Stimulated activated CD8-positive, alpha-beta memory T cell treated with anti-CD3 and anti-CD28 coated beads, Interleukin-2, amount 100 ng/mL, for 1 hour (primary cell): ENCODE results near the gene LRSAM1.
"Not testable (repeated sequence)": the region's sequence is repeated elsewhere in the genome, so short reads cannot be mapped to it uniquely, and the experiment has no call there.

Experiments
- DNase-seq, 2 donors: peaks; one replicate each; pipeline ENCODE4 v3.0.0-alpha.2; 2020; ENCODE audit warnings: low read depth in 2 of 2

Gene LRSAM1

DNA sequence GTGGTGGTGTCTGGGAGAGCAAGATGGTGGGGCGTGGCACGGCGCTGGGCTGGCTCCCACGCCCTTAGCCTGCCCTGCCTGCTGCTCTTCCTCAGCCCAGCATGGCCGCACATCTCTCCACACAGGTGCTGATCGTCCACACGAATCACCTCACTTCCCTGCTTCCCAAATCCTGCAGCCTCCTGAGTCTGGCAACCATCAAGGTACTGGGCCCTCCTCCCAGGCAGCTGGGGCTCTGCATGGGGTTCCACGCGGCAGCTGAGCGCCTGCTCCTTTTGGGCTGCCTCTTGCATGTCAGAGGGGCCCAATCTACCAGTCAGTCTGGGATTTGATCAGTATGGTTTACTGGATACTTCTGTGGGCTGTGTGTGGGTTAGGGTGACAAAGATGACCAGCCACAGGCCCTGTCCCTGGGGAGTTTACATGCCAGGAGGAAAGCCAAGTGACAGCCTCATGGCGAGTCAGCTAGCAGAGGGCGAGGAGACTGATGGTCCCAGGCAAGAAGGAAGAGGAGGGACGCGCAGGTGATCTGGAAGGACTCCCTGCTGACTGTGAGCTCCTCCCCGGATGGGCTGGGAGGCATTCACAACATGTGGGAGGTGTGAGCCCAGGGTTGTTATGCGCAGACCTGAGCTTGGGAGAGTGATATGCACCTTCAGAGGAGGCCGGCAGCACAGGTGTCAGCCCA, 6.0 kb downstream of the LRSAM1 start:
- DNase-seq = no peak

DNA sequence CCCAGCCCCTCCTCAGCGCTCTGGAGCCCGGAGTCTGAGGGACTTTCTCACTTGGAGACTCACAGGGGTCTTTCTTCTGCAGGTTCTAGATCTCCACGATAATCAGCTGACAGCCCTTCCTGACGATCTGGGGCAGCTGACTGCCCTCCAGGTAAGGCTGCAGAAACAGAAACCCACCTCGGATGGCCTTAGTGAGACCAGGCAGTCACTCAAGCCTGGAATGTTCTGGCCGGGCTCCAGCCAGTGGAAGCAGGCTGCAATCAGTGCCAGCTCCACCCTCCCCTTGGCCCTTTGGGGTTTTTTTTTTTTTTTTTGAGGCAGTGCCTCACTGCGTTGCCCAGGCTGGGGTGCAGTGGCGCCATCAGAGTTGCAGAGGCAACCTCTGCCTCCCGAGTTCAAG, 7.6 kb downstream of the LRSAM1 start:
- no peak for DNase-seq

DNA sequence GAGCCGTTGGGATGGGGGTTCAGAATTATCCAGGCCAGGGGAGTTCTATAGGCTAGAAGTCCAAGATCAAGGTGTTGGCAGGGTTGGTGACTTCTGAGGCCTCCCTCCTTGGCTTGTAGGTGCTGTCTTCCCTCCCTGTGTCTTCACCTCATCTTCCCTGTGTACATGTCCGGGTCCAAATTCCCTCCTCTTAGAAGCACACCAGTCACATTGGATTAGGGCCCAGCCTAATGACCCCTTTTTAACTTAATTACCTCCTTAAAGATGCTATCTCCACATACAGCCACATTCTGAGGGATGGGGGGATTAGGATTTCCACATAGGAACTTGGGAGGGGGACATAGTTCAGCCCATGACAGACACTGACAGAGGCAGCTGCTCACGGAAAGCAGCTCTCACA, 12.1 kb downstream of the LRSAM1 start:
- DNase-seq = no peak

DNA sequence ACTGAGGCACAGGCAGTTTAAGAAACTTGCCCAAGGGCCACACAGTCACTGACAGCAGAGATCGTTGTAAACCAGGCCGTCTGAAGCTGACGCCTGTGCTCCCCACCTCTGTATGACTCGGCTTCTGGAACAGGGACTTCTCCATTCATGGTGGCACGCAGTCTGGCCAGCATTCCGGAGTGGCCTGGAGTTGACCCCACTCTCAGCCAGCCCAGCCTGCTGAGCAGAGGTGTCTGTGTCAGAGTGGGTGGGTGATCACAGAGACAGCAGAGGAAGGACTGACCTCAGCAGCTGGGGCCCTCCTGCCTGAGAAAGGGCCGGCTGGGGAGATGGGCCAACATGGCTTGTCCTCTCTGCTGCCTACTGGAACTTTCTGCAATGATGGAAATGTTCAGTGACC, 12.6 kb downstream of the LRSAM1 start:
- DNase-seq = no peak

DNA sequence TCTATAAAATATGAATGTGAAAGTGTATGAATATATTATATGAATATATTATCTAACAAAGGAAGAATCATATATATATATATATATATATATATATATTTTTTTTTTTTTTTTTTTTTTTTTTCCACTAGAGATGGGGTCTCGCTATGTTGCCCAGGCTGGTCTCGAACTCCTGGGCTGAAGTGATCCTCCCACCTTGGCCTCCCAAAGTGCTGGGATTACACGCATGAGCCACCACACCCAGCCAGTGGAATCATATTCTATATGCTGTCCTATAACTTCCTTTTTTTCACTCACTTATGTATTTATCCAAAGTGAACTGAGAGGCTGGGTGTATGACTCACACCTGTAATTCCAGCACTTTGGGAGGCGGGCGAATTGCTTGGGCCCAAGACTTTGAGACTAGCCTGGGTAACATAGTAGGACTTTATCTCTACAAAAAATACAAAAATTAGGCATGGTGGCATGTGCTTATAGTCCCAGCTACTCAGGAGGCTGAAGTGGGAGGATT, 15.2 kb downstream of the LRSAM1 start:
- not testable (repeated sequence) for DNase-seq

DNA sequence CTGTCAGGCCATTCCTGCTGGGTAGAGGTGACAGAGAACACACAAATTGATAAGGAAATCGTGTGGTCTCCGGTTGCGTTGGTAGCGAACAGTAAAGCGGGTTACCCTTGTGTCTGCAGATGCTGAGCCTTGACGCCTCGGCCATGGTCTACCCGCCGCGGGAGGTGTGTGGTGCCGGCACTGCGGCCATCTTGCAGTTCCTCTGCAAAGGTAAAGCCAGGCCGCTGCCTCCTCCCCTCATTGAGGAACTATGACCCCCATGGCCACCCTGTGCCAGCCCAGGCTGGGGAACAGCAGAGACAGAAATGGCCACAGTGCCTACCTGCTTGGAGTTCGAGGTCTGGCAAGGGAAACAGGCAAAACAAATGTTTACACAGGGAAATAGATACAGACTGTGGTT, 16.3 kb downstream of the LRSAM1 start:
- DNase-seq = no peak

DNA sequence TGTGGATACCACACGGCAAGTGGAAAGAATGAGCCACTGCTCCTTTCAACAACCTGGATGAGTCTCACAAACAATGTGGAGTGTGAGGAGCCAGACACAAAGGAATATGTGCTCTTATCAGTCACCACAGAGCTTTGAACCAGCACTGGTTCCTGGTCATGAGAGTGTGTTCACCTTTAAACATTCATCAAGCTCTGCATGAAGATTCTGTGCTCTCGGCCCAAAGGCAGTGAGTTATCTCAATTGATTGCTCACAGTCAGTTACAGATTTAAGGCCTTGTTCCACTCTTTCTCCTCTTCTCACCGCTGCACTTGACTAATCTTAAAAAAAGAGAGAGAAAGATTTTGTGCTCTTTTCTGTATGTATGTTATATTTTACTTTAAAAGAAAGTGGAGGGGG, 19.4 kb downstream of the LRSAM1 start:
- no peak for DNase-seq

DNA sequence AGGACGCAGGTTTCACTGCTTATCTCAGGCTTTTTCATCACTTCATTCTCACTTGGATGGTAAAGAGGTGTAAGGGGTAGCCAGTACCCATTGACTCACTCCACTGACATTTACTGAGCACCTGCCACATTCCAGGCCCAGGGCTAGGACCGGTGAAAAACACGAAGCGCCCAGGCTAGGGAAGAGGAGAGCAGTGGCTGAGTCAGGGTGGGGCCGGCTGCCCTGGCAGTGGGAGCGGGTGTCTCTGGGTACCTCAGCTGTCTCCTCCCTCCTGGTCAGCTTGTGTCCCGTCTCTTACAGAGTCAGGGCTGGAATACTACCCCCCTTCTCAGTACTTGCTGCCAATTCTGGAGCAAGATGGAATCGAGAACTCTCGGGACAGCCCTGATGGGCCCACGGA, 22.2 kb downstream of the LRSAM1 start:
- no peak for DNase-seq

DNA sequence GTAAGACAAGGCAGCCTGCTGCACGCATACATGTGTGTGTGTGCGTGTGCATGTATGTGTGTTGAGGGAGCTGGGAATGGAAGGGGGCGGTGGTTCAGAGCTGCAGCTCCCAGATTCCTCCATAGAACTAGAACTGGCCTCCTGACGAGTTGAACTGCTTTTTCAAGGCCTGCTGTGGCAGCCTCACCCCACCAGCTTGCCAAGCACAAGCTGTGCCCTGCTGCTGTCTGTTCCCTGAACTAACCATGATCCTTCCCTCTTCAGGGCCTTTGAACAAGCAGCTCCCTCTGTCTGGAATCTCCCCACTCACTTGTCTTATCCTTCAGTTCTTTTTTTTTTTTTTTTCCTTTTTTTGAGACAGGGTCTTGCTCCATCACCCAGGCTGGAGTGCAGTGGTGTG, 22.6 kb downstream of the LRSAM1 start:
- DNase-seq = no peak

DNA sequence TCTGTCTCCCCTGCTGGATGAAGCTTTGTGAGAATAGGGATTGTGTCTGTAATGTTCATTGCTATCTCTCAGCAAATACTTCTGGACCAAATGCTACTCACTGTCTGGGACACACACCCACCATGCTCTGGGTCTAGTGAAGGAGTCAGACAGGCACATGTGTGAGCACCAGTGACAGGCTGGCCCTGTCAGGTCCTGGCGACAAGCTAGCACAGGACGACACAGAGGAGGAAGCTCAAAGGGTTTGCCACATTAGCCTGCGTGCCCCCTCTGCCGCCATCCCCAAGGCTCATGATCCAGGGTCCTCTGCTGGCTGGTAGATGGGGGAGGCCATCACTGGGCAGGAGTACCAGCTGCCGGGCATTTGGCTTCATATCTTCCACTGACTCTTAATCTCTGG, 23.3 kb downstream of the LRSAM1 start:
- DNase-seq = no peak

DNA sequence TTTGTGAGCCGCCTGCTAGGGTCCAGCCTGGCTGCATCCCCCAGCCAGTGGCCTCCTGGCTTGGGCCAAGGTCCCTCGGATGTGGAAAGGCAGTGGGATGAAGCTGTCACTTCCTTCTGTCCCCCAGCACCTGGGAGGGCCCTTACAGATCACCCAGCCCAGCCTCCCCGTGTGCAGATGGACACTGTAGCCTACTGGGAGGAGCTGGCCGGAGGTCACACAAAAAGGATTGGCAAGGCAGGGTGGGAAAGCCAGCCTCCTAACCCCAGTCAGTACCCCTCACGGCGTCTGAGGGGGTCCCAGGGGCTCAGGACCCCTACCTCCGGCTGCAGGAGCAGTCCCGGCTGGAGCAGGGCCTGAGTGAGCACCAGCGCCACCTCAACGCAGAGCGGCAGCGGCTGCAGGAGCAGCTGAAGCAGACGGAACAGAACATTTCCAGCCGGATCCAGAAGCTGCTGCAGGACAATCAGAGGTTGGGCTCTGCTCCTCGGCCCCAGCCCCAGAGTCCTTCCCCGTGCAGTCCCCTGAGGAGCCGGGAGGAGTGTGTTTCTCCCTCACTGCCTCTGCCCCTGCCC, 28.3 kb downstream of the LRSAM1 start:
- DNase-seq = no peak

DNA sequence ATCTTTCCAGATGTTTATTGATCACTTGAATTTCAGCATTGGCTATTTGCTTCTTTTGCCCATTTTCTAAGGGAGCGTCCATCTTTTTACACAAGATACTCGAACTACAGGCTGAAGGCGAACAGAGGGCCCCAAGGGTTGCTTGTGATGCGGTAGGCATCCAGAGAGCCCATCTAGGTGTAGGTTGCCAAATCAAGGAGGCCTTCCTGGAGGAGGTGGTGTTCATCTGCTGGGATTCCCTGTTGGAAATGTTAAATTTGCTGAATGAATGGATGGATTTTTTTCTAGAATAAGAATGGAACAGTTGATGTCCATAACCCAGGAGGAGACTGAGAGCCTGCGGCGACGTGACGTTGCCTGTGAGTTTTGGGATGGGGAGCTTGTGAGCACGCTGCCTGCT, 31.4 kb downstream of the LRSAM1 start:
- no peak for DNase-seq

DNA sequence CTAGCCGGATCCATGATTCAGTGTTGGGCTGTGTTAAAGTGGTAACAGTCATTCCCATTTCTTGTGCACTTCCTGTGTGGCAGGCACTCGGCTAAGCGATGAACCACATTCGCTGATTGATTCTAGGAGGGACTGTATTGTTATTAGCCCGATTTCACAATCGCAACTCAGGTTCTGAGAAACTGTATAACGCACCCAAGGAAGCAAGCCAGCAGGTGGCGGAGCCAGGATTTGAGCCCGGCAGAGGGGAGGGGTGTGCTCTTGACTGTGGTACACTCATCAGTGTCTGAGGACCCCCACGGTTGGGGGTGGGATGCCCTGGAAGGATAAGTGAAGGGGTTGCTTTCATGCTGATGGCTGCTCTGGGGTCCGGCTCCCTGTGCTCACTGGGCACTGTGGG, 34.7 kb downstream of the LRSAM1 start:
- no peak for DNase-seq

DNA sequence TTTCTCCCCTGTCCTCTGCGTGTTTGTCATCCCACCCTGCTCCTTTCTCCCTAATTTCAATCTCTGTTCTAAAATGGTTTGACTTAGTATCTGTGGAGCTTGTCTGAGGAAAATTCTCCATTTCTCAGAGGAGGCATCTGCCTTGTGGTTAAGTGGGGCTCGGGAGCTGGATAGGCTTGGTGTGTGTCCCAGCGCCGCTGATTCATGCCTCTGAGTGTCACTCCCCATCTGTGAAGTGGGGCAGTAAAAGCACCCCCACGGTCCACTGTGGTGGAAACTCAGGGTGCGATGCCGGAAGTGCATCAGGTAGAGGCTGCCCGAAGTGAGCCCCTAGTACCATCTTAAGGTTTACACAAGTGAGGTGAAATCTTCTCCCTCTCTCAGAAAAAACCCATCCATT, 37.6 kb downstream of the LRSAM1 start:
- no peak for DNase-seq

DNA sequence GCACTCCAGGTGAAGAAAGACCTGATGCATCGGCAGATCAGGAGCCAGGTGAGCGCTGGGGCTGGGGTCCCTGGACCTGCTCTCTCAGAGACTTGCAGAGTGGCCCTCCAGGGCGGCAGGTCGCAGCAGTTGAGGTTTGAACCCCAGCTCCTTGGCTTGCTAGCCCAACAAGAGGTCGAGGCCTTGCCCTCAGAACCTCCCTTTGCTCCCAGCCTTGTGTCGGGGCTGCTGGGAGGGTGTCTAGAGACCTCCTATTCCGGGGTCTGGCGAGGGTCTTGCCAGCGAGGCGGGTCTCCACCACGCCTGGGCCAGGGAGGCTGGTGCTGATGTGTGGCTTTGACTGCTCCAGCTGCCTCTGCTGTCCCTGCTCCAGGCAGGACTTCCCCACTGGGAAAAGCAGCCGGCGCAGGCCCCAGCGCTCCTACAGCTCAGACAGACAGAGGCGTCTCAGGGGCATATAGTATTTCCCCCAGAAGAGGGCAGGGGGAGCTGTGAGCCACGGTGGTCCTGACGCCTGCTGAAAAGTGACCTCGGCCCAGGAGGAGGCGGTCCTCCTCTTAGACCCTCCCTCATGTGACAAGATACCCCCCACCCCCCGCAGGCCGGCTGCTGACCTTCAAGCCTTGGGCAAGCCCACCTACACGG, 38.3 kb downstream of the LRSAM1 start:
- DNase-seq = no peak

DNA sequence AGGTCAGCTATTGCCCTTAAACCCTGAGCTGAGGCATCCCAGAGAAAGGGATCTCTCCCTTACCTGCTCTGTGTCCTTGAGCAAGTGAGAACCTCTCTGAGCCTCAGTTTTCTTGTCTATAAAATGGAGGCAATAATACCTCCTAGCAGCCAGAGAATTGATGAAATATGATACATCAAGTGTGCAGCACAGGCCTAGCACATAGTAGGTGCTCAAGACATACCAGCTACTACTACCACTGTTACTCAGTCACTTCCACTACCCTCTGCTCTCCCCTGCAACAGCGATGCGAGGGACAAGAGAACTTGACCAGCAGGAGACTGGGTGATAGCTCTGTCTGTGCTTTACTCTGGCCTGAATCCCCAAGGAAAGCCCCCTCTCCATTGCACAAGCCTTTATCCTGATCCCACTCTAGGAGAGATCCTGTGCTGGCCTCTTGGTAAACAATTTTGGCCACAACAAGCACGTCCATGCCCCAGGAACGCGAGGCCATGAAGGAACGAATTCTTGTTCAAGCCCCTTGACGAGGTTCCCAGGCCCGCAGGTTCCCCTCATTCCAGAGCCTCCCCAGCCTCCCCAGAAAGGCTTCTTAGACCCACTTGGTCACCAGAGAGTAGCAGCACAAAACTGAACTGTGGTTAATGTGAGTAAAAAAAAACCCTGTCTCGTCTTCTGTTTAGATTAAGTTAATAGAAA, 39.4 kb downstream of the LRSAM1 start:
- no peak for DNase-seq

DNA sequence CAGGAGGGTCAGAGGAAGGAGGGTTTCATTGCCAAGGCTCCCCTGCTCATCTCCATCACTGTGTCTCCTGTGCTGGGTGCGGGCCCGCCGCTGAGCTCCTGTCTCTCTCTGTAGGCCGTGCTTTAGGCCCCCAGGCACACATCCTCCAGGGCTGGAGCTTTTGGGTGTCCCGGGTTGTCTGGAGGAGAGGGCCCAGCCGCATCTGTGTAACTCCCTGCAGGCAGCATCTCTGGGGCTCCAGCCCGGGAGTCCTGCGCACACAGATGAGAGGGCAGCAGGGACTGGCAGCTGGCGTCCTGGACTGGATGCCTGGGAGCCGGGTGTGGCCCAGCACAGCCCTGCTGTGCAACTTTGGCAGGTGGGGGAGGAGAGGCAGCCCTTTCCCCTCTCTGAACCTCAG, 40.2 kb downstream of the LRSAM1 start:
- no peak for DNase-seq

DNA sequence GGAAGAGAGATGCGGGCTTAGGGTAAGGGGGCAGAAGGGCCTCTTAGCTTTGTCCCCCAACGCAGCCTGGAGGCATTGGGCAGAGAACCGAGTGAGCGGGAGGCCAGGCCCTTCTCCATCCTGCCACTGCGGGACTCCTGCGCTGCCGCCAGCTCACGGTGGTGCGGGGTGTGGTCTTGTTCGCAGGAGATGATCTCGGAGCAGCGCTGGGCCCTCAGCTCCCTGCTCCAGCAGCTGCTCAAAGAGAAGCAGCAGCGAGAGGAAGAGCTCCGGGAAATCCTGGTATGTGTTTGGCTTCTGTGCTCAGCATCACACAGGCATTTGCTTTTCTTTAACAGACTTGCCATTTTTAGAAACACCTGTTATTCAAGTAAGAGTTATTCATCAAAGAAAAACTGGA, 41.3 kb downstream of the LRSAM1 start:
- no peak for DNase-seq

DNA sequence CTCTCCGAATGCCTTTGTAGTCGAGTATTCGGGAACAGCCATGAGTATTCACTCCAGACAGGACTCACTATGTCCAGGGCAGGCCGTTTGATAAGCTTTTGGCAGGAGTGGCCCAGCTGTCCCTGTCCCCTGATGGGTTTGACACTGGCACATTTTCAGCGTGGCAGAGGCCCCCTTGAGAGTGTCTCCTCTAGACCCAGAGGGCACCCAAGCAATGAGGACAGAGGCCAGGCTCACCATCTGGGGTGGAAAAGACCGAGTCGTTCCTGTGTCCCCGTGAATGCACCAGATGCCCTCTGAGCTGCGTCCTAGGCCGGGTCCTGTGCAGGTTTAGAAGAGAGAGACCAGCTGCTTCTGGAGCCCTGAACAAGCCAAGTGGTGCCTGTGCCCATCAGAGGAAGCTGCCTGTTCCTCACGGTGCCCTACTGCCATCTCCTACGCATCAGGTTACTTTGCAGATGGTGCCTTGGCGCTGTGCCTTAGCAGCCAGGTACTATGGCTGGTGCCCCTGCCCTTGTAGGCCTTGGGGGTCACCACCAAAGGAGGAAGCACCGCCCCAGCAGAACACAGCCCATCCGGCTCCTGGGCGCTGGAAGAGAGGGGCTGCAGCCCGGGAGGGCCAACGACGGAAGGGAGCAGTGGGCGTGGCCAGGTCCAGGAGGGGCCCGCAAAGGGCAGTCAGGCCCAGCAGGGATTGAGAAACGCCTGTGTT, 42.4 kb downstream of the LRSAM1 start:
- DNase-seq = no peak

DNA sequence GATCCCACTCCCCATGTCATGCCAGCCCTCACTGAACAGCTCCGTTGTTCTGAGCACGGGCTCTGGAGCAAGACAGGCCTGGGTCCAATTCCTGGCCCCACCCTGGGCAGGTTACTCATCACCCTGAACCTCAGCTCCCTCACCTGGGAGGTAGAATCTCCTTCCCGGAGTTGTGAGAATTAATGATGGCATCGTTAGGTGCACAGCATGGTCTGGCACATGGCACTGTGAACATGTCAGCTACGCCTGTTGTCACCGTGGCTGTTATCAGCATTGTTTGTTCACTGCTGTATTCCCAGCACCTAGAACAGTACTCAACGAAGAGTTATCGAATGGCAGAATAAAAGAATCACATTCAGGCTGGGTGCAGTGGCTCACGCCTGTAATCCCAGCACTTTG, 43.0 kb downstream of the LRSAM1 start:
- no peak for DNase-seq

DNA sequence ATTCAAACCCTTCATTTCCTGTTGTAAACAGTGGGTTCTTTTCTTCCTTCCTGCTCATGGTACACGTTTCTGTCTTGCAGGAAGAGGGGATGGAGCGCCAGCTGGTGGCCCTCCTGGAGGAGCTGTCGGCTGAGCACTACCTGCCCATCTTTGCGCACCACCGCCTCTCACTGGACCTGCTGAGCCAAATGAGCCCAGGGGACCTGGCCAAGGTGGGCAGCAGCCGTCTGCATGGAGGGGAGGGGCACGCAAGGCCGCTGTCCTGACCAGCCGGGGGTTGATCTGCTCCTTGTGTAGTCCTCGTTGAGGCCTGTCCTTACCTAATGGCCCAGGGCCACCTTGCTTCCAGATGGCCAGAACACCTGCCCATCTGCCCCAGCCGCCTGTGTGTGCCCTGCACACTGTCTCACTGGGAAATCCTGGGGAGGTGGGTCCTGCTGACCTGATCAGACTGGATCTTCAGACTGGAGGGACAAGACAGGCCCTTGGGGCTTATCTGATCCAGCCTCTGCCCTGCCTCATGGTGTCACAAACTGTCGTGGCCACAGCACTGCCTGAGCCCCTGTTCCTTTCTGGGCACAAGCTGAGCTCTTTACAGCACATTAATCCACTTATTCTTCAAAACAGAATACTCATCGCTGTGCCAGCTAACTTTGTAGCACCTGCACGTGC, 44.7 kb downstream of the LRSAM1 start:
- no peak for DNase-seq

DNA sequence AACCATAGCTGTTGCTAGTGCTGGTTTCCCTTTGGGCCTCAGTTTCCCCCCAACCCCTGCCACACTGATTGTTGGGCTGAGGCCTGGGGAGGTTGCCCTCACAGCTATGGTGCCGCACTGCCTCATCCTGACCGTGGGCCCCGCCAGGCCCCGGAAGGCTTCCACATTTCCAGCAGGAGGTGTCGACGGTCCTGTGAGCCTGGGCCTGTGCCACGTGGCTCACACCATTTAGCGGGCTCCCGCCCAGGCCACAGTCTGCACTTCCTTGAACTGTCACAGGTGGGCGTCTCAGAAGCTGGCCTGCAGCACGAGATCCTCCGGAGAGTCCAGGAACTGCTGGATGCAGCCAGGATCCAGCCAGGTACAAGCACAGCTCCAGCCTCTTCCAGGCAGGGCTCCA, 45.7 kb downstream of the LRSAM1 start:
- no peak for DNase-seq
